NCI-H460 (cell line): ENCODE measurements around the gene CYP4F22. TPM values are rescaled to one million over a fixed set of nuclear protein-coding genes. Genes with fewer than 3 reads are reported as not detected.
"Not testable (repeated sequence)": the region's sequence is repeated elsewhere in the genome, so short reads cannot be mapped to it uniquely, and the experiment has no call there.

ENCODE experiments used
- DNase-seq: peaks from one replicate; pipeline ENCODE4 v3.0.0-alpha.2; 2016; ENCODE audit warnings: low read depth; ENCODE audit errors: extremely low read depth
- polyA plus RNA-seq: library from polyadenylated mRNA; depleted of rRNA; stranded (reverse); fragments of >200 nt; gene quantifications from 2 replicates; pipeline ENCODE4 v1.2.3, GENCODE V29; 2014; cell fraction: nucleus; rRNA removed
- total RNA-seq: library from RNA; depleted of rRNA; stranded (reverse); fragments of >200 nt; shearing (Covaris generic); gene quantifications from 2 replicates; pipeline ENCODE4 v1.2.3, GENCODE V29; 2014; rRNA removed

The CYP4F22 gene
- total RNA-seq: not detected in 2 replicates
- not detected in 2 replicates for polyA plus RNA-seq

GRCh38 chr19:15508035-15508710 lies at the start of gene CYP4F22:
CYP4F22 (plus strand) TSS chr19:15508525; CDS start chr19:15525337, 16,812 bp downstream.
- DNase-seq: no peak

GRCh38 chr19:15461694-15462093 lies 46.6 kb upstream of the CYP4F22 start:
- no peak for DNase-seq

- no peak for DNase-seq
These were observed 44.4 kb upstream of the CYP4F22 start for GRCh38 chr19:15463861-15464371.

GRCh38 chr19:15464394-15465385 lies 43.6 kb upstream of the CYP4F22 start, which contains the start of gene RASAL3:
RASAL3 (minus strand) TSS chr19:15464544; CDS start chr19:15464358, 186 bp downstream.
- no peak for DNase-seq

- no peak for DNase-seq
These were observed 41.2 kb upstream of the CYP4F22 start for GRCh38 chr19:15466851-15467733.

GRCh38 chr19:15467734-15468214 lies 40.6 kb upstream of the CYP4F22 start:
- DNase-seq: no peak

GRCh38 chr19:15468675-15469512 lies 39.4 kb upstream of the CYP4F22 start:
- no peak for DNase-seq

- no peak for DNase-seq
These were observed 38.6 kb upstream of the CYP4F22 start for GRCh38 chr19:15469513-15470297.

- no peak for DNase-seq
These were observed 36.7 kb upstream of the CYP4F22 start for GRCh38 chr19:15471639-15472101.

GRCh38 chr19:15473821-15474220 lies 34.5 kb upstream of the CYP4F22 start:
- not testable (repeated sequence) for DNase-seq

- DNase-seq: no peak
These were observed 33.2 kb upstream of the CYP4F22 start for GRCh38 chr19:15475169-15475568.

- no peak for DNase-seq
These were observed 32.7 kb upstream of the CYP4F22 start for GRCh38 chr19:15475611-15476010.

GRCh38 chr19:15476325-15476724 lies 32.0 kb upstream of the CYP4F22 start:
- no peak for DNase-seq

- DNase-seq: no peak
These were observed 28.7 kb upstream of the CYP4F22 start, which contains the start of gene PGLYRP2 for GRCh38 chr19:15479391-15480345. PGLYRP2 (minus strand) TSS chr19:15479501; CDS start chr19:15479371, 130 bp downstream.

GRCh38 chr19:15480996-15481395 lies 27.3 kb upstream of the CYP4F22 start:
- not testable (repeated sequence) for DNase-seq

GRCh38 chr19:15485768-15486167 lies 22.6 kb upstream of the CYP4F22 start:
- DNase-seq: not testable (repeated sequence)

- DNase-seq: no peak
These were observed 21.3 kb upstream of the CYP4F22 start for GRCh38 chr19:15487038-15487437.
